Liver (tissue), 9 donors: Measurements from ENCODE around the gene MAGEF1. TPM values are rescaled to one million over a fixed set of nuclear protein-coding genes. Genes with fewer than 3 reads are reported as not detected.

Source experiments
- DNase-seq: peaks from one replicate; pipeline ENCODE4 v3.0.0-alpha.2; 2017; ENCODE audit warnings: low spot score
- H3K27ac ChIP-seq, 2 donors: one replicate each; pipeline ENCODE4 v1.7.0; 2013; ENCODE audit warnings: inconsistent platforms in 2 of 2, low read length in 2 of 2, control low read depth in 1 of 2, low read depth in 1 of 2, mild to moderate bottlenecking in 1 of 2
- H3K27me3 ChIP-seq, 4 donors: one replicate each; pipeline versions ENCODE4 v1.6.1 to v1.7.0; 2013; ENCODE audit warnings: low read length in 3 of 4, inconsistent platforms in 1 of 4, mild to moderate bottlenecking in 1 of 4, moderate library complexity in 1 of 4; ENCODE audit not compliant: control insufficient read depth in 4 of 4, insufficient read depth in 4 of 4
- H3K36me3 ChIP-seq, 4 donors: one replicate each; pipeline versions ENCODE4 v1.6.1 to v1.7.0; 2013; ENCODE audit warnings: low read length in 3 of 4, mild to moderate bottlenecking in 3 of 4, low read depth in 1 of 4, moderate library complexity in 1 of 4; ENCODE audit not compliant: control insufficient read depth in 4 of 4, insufficient read depth in 3 of 4
- H3K4me1 ChIP-seq, 4 donors: one replicate each; pipeline versions ENCODE4 v1.6.1 to v1.7.0; 2013; ENCODE audit warnings: low read length in 3 of 4, mild to moderate bottlenecking in 3 of 4, moderate library complexity in 1 of 4; ENCODE audit not compliant: control insufficient read depth in 4 of 4, insufficient read depth in 4 of 4
- H3K4me3 ChIP-seq, 3 donors: one replicate each; pipeline versions ENCODE4 v1.6.1 to v1.7.0; 2013; ENCODE audit warnings: low read length in 3 of 3, control low read depth in 1 of 3, low read depth in 1 of 3, mild to moderate bottlenecking in 1 of 3
- H3K9ac ChIP-seq, 2 donors: one replicate each; pipeline ENCODE4 v1.7.0; 2013; ENCODE audit warnings: low read length in 2 of 2, mild to moderate bottlenecking in 2 of 2, moderate library complexity in 2 of 2, control low read depth in 1 of 2, low read depth in 1 of 2
- H3K9me3 ChIP-seq, 4 donors: one replicate each; pipeline versions ENCODE4 v1.6.1 to v1.7.0; 2013; ENCODE audit warnings: low read length in 3 of 4; ENCODE audit not compliant: control insufficient read depth in 4 of 4
- ATF3 ChIP-seq: IDR thresholded peaks from 2 replicates; pipeline ENCODE4 v1.6.1; 2016; ENCODE audit warnings: antibody characterized with exemption
- CTCF ChIP-seq: fragments of 150-350 bp; IDR thresholded peaks from 2 replicates; pipeline ENCODE4 v1.5.1; 2017; ENCODE audit warnings: improper control_type of control experiment, low read depth, low read length; ENCODE audit not compliant: missing input control
- EGR1 ChIP-seq, 2 donors: IDR thresholded peaks; 2 replicates each; pipeline ENCODE4 v1.6.1; 2016 to 2018; ENCODE audit warnings: antibody characterized with exemption in 2 of 2, low read depth in 2 of 2
- FOXA1 ChIP-seq: IDR thresholded peaks from 2 replicates; pipeline ENCODE4 v1.6.1; 2016; ENCODE audit warnings: antibody characterized with exemption
- FOXA2 ChIP-seq: IDR thresholded peaks from 2 replicates; pipeline ENCODE4 v1.6.1; 2016; ENCODE audit warnings: antibody characterized with exemption
- GABPA ChIP-seq, 2 donors: IDR thresholded peaks in 1 of 2; conservative IDR thresholded peaks in 1 of 2; 2 replicates each; pipeline ENCODE4 v1.6.1; 2016; ENCODE audit warnings: antibody characterized with exemption in 2 of 2, mild to moderate bottlenecking in 1 of 2, moderate library complexity in 1 of 2
- HNF4A ChIP-seq, 2 donors: conservative IDR thresholded peaks; 2 replicates each; pipeline ENCODE4 v1.6.1; 2016; ENCODE audit warnings: antibody characterized with exemption in 2 of 2, mild to moderate bottlenecking in 2 of 2
- HNF4G ChIP-seq: IDR thresholded peaks from 2 replicates; pipeline ENCODE4 v1.6.1; 2016; ENCODE audit warnings: antibody characterized with exemption
- JUND ChIP-seq, 2 donors: IDR thresholded peaks; 2 replicates each; pipeline ENCODE4 v1.6.1; 2016; ENCODE audit warnings: antibody characterized with exemption in 2 of 2
- MAX ChIP-seq: IDR thresholded peaks from 2 replicates; pipeline ENCODE4 v1.6.1; 2016; ENCODE audit warnings: antibody characterized with exemption
- NR2F2 ChIP-seq: IDR thresholded peaks from 2 replicates; pipeline ENCODE4 v1.6.1; 2016; ENCODE audit warnings: antibody characterized with exemption
- RAD21 ChIP-seq, 2 donors: IDR thresholded peaks; 2 replicates each; pipeline ENCODE4 v1.6.1; 2016; ENCODE audit warnings: antibody characterized with exemption in 2 of 2, mild to moderate bottlenecking in 2 of 2
- REST ChIP-seq: IDR thresholded peaks from 2 replicates; pipeline ENCODE4 v1.6.1; 2016; ENCODE audit warnings: antibody characterized with exemption, mild to moderate bottlenecking
- RXRA ChIP-seq, 2 donors: IDR thresholded peaks; 2 replicates each; pipeline ENCODE4 v1.6.1; 2017 to 2018; ENCODE audit warnings: antibody characterized with exemption in 2 of 2, mild to moderate bottlenecking in 1 of 2
- SP1 ChIP-seq: IDR thresholded peaks from 2 replicates; pipeline ENCODE4 v1.6.1; 2018; ENCODE audit warnings: antibody characterized with exemption, mild to moderate bottlenecking
- TAF1 ChIP-seq: conservative IDR thresholded peaks from 2 replicates; pipeline ENCODE4 v1.6.1; 2016; ENCODE audit warnings: antibody characterized with exemption, mild to moderate bottlenecking
- YY1 ChIP-seq: IDR thresholded peaks from 2 replicates; pipeline ENCODE4 v1.6.1; 2016; ENCODE audit warnings: antibody characterized with exemption, mild to moderate bottlenecking
- ZBTB33 ChIP-seq: IDR thresholded peaks from 2 replicates; pipeline ENCODE4 v1.6.1; 2016; ENCODE audit warnings: antibody characterized with exemption
- WGBS: extraction: QIAGEN DNeasy Blood & Tissue Kit; methylation state at CpG from one replicate; pipeline ENCODE4 v1.1.7; 2013; 5-methylcytosine and 5-hydroxymethylcytosine counted together
- polyA plus RNA-seq, 2 donors: library from polyadenylated mRNA; stranded (reverse) in 1 of 2; unstranded in 1 of 2; fragments of 200-250 nt in 1 of 2; fragments of >200 nt in 1 of 2; fragmentation: Nextera tagmentation in 1 of 2; extraction: Ambion mirVana in 1 of 2; gene quantifications; one replicate each; pipeline versions ENCODE4 v1.2.1 to v1.2.3, GENCODE V29; 2013 to 2015
- total RNA-seq, 2 donors: library from RNA; depleted of rRNA; stranded (reverse); fragments of >200 nt; gene quantifications; one replicate each; pipeline ENCODE4 v1.2.3, GENCODE V29; 2014
- donor health status: healthy.
- donor health status: healthy.
- donor health status: healthy.
- donor health status: healthy.
- donor health status: healthy.

The MAGEF1 gene
- total and polyA plus RNA-seq, 4 donors, result 12.9 to 15.5 (median 14.3) TPM

- no peaks in the 10 kb centered on the region for H3K4me1 ChIP-seq
- H3K9ac ChIP-seq, result no peak overlapping the region
- H3K27me3 ChIP-seq, result no peaks in the 10 kb centered on the region
- no peak overlapping the region for H3K4me3 ChIP-seq
- TF ChIP-seq CTCF (no peak), FOXA1 (no peak), NR2F2 (no peak), EGR1 (IDR thresholded peaks at IDR 0.05; ENCODE audit: low read depth in 2 of 2) (no peak), RAD21 (IDR thresholded peaks at IDR 0.05) (no peak), YY1 (no peak), TAF1 (no peak), REST (no peak), ATF3 (no peak), SP1 (no peak), FOXA2 (no peak), RXRA (IDR thresholded peaks at IDR 0.05) (no peak), MAX (no peak), HNF4G (no peak), ZBTB33 (no peak), GABPA (IDR thresholded peaks at IDR 0.05 in 1 of 2, conservative IDR thresholded peaks at IDR 0.05 in 1 of 2) (no peak), HNF4A (conservative IDR thresholded peaks at IDR 0.05) (no peak), JUND (IDR thresholded peaks at IDR 0.05) (no peak)
- DNase-seq, result peak; percentile 3
- no peak overlapping the region for H3K27ac ChIP-seq
- no peaks in the 10 kb centered on the region for H3K9me3 ChIP-seq
- no peaks in the 10 kb centered on the region for H3K36me3 ChIP-seq
- 85% methylated on average over 8 of the region's 8 CpGs for WGBS
These were observed 22.2 kb upstream of the MAGEF1 start for GRCh38 chr3:184733971-184734608.
